HCT116 (cell line): ENCODE results near the gene FCRL1. TPM values are rescaled to one million over a fixed set of nuclear protein-coding genes. Genes with fewer than 3 reads are reported as not detected.

Source experiments
- ATAC-seq: fragments of 200-7000 bp; cut with Tn5 transposase; 2 replicates; pipeline ENCODE4 v1.9.1; 2020; ENCODE audit warnings: mild to moderate bottlenecking, moderate library complexity
- BruUV-seq: library from RNA; stranded (reverse); fragments of 400-500 nt; replicated peaks from 2 replicates; lab custom pipeline; 2021; lab: Mats Ljungman, UMichigan
- CTCF ChIA-PET: fragments of 300-600 bp; sonication (Branson Sonifier 250); formaldehyde crosslinking; loops from one replicate; lab custom pipeline; 2021; ENCODE audit warnings: antibody characterized with exemption; lab: Charles Lee
- POLR2A ChIA-PET: fragments of 300-600, 350-600 bp; sonication (Branson Sonifier 250); formaldehyde crosslinking; loops from one replicate; lab custom pipeline; 2021; ENCODE audit warnings: antibody characterized with exemption; lab: Charles Lee
- RAD21 ChIA-PET, 2 experiments: fragments of 300-600 bp; sonication (Branson Sonifier 250); formaldehyde crosslinking; loops; one replicate each; lab custom pipeline; 2023; ENCODE audit warnings: low total read pairs in 2 of 2; ENCODE audit not compliant: uncharacterized antibody in 2 of 2, unreplicated experiment in 2 of 2, low non-redundant PET in 1 of 2; lab: Charles Lee
- DNase-seq: peaks from one replicate; pipeline ENCODE4 v3.0.0-alpha.2; 2010; ENCODE audit warnings: low read depth, low spot score
- H2AFZ ChIP-seq: fragments of 200-600 bp; shearing (Covaris generic), sonication (generic); 2 replicates; pipeline ENCODE4 v1.6.1; 2017; ENCODE audit warnings: low read depth, mixed run types, mixed read lengths, antibody characterized with exemption, low read length; ENCODE audit not compliant: poor library complexity, severe bottlenecking
- H3K27ac ChIP-seq: 2 replicates; pipeline ENCODE4 v1.5.1; 2012; ENCODE audit warnings: low read depth, low read length
- H3K27me3 ChIP-seq: fragments of 200-600 bp; sonication (generic); 2 replicates; pipeline ENCODE4 v1.6.1; 2016; ENCODE audit warnings: mixed run types, low read length, mixed read lengths; ENCODE audit not compliant: insufficient read depth
- H3K36me3 ChIP-seq, 2 experiments: fragments of 200-500 bp in 1 of 2; fragments of 200-600 bp in 1 of 2; sonication (Bioruptor generic) in 1 of 2; sonication (generic) in 1 of 2; 2 replicates each; pipeline versions ENCODE4 v1.5.1 to v1.6.1; 2014 to 2016; ENCODE audit warnings: low read length in 2 of 2, inconsistent platforms in 1 of 2, mixed read lengths in 1 of 2, mixed run types in 1 of 2; ENCODE audit not compliant: insufficient read depth in 2 of 2, control insufficient read depth in 1 of 2
- H3K4me1 ChIP-seq, 2 experiments: fragments of 200-600 bp in 1 of 2; sonication (generic) in 1 of 2; 2 replicates each; pipeline versions ENCODE4 v1.5.1 to v1.6.1; 2012 to 2017; ENCODE audit warnings: low read length in 2 of 2, inconsistent platforms in 1 of 2, mild to moderate bottlenecking in 1 of 2, mixed read lengths in 1 of 2, mixed run types in 1 of 2, moderate library complexity in 1 of 2; ENCODE audit not compliant: insufficient read depth in 2 of 2, control insufficient read depth in 1 of 2
- H3K4me2 ChIP-seq: fragments of 200-600 bp; sonication (generic); 2 replicates; pipeline ENCODE4 v1.6.1; 2017; ENCODE audit warnings: mixed run types, low read length, mixed read lengths
- H3K4me3 ChIP-seq, 2 experiments: fragments of 200-600 bp in 1 of 2; sonication (generic) in 1 of 2; replicated peaks in 1 of 2; 2 replicates each; pipeline ENCODE4 v1.5.1; 2011 to 2016; ENCODE audit warnings: low read length in 2 of 2, control low read depth in 1 of 2, low read depth in 1 of 2, mild to moderate bottlenecking in 1 of 2, mixed read lengths in 1 of 2, mixed run types in 1 of 2
- H3K79me2 ChIP-seq: fragments of 200-600 bp; sonication (generic); 2 replicates; pipeline ENCODE4 v1.6.1; 2017; ENCODE audit warnings: mild to moderate bottlenecking, mixed run types, low read length, moderate library complexity, mixed read lengths; ENCODE audit not compliant: insufficient read depth
- H3K9ac ChIP-seq: fragments of 200-600 bp; sonication (generic); 2 replicates; pipeline ENCODE4 v1.6.1; 2016; ENCODE audit warnings: low read length, mixed read lengths
- H3K9me2 ChIP-seq: fragments of 200-600 bp; sonication (generic), shearing (Covaris generic); 2 replicates; pipeline ENCODE4 v1.6.1; 2017; ENCODE audit warnings: mixed run types, mild to moderate bottlenecking, moderate library complexity; ENCODE audit not compliant: insufficient read depth
- H3K9me3 ChIP-seq, 2 experiments: fragments of 200-500 bp in 1 of 2; fragments of 200-600 bp in 1 of 2; sonication (Bioruptor generic) in 1 of 2; sonication (generic) in 1 of 2; 2 replicates each; pipeline ENCODE4 v1.6.1; 2014 to 2017; ENCODE audit warnings: low read length in 2 of 2, mixed read lengths in 2 of 2, inconsistent platforms in 1 of 2, low read depth in 1 of 2, mild to moderate bottlenecking in 1 of 2, mixed run types in 1 of 2, moderate library complexity in 1 of 2; ENCODE audit not compliant: control insufficient read depth in 1 of 2, insufficient read depth in 1 of 2
- H4K20me1 ChIP-seq: fragments of 200-600 bp; sonication (generic), shearing (Covaris generic); 2 replicates; pipeline ENCODE4 v1.6.1; 2017; ENCODE audit warnings: mixed run types, mild to moderate bottlenecking, moderate library complexity; ENCODE audit not compliant: insufficient read depth
- EGR1 ChIP-seq: IDR thresholded peaks from 2 replicates; pipeline ENCODE4 v1.6.1; 2012; ENCODE audit warnings: low read depth
- RAD21 ChIP-seq: IDR thresholded peaks from 2 replicates; pipeline ENCODE4 v1.6.1; 2012; ENCODE audit warnings: low read depth, mild to moderate bottlenecking
- SIN3A ChIP-seq: IDR thresholded peaks from 2 replicates; pipeline ENCODE4 v1.6.1; 2012; ENCODE audit warnings: low read depth
- YY1 ChIP-seq: IDR thresholded peaks from 2 replicates; pipeline ENCODE4 v1.6.1; 2011; ENCODE audit warnings: low read length, low read depth, moderate library complexity, mild to moderate bottlenecking; ENCODE audit not compliant: insufficient replicate concordance; ENCODE audit errors: extremely low read depth
- ZFX ChIP-seq: fragments of 450-650 bp; IDR thresholded peaks from 2 replicates; pipeline ENCODE4 v1.6.1; 2017
- ZNF274 ChIP-seq: fragments of 200-500 bp; sonication (Bioruptor generic); IDR thresholded peaks from 2 replicates; pipeline ENCODE4 v1.6.1; 2014; ENCODE audit warnings: mild to moderate bottlenecking, low read depth, low read length, inconsistent platforms
- intact Hi-C: fragments of 100-400 bp; cut with micrococcal nuclease; formaldehyde crosslinking; loops from 2 replicates; pipeline ENCODE4 v1.10.0; 2022
- total RNA-seq: library from RNA; stranded (reverse); gene quantifications from one replicate; pipeline ENCODE4 v1.2.1, GENCODE V29; 2021; ENCODE audit not compliant: unreplicated experiment
- TF ChIP-seq, protein P1 (sequence below): IDR thresholded peaks from 2 replicates; pipeline ENCODE4 v1.6.1; 2012; ENCODE audit warnings: low read depth
- TF ChIP-seq, protein P2 (sequence below): IDR thresholded peaks from 2 replicates; pipeline ENCODE4 v1.6.1; 2011; ENCODE audit warnings: mild to moderate bottlenecking, low read length, moderate library complexity; ENCODE audit not compliant: insufficient replicate concordance; ENCODE audit errors: extremely low read depth
- TF ChIP-seq, protein P3 (sequence below): IDR thresholded peaks from 2 replicates; pipeline ENCODE4 v1.6.1; 2012

FCRL1 gene
- total RNA-seq, 1 experiment from 2014 or later = not detected

DNA sequence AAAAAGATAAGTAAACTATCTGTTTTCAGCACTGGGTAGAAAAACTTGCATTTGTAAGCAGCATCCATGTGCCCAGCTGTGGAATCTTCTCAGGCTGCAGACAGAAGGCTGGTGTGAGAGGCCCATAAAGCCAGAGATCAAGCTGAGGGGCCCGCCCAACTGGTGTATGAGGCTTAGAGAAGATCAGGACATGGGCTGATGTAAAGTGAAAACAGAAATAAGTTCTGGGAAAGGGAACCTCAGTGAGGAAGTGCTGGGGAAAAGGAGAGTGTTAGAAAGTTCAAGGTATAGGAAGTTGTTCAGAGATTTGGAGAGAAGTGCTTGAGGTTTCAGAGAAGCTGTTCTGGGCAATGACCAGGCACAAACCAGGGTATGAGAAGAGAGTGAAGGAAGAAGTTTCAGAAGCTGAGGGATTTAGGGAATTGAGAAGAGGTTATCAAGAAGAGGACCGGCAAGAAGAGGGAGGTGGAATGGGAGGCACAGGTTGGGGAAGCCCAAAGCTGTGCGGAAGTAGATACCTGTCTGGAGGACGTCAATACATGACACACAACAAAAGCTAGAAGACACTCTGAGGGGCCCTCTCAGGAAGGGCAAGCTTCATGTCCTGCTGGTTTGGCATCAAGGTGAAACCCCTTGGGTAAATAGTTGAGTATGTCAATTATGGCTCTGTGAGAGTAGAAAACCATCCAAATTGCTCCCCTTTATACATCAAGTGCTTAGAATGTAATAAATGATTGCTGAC lies 24.3 kb upstream of the FCRL1 start:
- TF ChIP-seq SIN3A = no peak
- TF ChIP-seq, protein P1, sequence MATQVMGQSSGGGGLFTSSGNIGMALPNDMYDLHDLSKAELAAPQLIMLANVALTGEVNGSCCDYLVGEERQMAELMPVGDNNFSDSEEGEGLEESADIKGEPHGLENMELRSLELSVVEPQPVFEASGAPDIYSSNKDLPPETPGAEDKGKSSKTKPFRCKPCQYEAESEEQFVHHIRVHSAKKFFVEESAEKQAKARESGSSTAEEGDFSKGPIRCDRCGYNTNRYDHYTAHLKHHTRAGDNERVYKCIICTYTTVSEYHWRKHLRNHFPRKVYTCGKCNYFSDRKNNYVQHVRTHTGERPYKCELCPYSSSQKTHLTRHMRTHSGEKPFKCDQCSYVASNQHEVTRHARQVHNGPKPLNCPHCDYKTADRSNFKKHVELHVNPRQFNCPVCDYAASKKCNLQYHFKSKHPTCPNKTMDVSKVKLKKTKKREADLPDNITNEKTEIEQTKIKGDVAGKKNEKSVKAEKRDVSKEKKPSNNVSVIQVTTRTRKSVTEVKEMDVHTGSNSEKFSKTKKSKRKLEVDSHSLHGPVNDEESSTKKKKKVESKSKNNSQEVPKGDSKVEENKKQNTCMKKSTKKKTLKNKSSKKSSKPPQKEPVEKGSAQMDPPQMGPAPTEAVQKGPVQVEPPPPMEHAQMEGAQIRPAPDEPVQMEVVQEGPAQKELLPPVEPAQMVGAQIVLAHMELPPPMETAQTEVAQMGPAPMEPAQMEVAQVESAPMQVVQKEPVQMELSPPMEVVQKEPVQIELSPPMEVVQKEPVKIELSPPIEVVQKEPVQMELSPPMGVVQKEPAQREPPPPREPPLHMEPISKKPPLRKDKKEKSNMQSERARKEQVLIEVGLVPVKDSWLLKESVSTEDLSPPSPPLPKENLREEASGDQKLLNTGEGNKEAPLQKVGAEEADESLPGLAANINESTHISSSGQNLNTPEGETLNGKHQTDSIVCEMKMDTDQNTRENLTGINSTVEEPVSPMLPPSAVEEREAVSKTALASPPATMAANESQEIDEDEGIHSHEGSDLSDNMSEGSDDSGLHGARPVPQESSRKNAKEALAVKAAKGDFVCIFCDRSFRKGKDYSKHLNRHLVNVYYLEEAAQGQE = no peak
- no peak for TF ChIP-seq YY1
- no peak for TF ChIP-seq ZFX
- TF ChIP-seq, protein P2, sequence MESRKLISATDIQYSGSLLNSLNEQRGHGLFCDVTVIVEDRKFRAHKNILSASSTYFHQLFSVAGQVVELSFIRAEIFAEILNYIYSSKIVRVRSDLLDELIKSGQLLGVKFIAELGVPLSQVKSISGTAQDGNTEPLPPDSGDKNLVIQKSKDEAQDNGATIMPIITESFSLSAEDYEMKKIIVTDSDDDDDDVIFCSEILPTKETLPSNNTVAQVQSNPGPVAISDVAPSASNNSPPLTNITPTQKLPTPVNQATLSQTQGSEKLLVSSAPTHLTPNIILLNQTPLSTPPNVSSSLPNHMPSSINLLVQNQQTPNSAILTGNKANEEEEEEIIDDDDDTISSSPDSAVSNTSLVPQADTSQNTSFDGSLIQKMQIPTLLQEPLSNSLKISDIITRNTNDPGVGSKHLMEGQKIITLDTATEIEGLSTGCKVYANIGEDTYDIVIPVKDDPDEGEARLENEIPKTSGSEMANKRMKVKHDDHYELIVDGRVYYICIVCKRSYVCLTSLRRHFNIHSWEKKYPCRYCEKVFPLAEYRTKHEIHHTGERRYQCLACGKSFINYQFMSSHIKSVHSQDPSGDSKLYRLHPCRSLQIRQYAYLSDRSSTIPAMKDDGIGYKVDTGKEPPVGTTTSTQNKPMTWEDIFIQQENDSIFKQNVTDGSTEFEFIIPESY = no peak
- TF ChIP-seq, protein P3, sequence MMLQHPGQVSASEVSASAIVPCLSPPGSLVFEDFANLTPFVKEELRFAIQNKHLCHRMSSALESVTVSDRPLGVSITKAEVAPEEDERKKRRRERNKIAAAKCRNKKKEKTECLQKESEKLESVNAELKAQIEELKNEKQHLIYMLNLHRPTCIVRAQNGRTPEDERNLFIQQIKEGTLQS = no peak
- no peak for TF ChIP-seq EGR1
- TF ChIP-seq ZNF274 = no peak
- no peak for TF ChIP-seq RAD21
- ATAC-seq (no peak), DNase-seq (no peak)
- Histone ChIP-seq H3K27me3 (peaks cover 42% of the 10 kb centered on the region), H3K4me2 (no peak overlapping the region), H3K9ac (no peak overlapping the region), H3K9me2 (no peaks in the 10 kb centered on the region), H4K20me1 (no peaks in the 10 kb centered on the region), H2AFZ (no peak overlapping the region), H3K9me3 (no peaks in the 10 kb centered on the region), H3K79me2 (no peaks in the 10 kb centered on the region), H3K27ac (no peak overlapping the region), H3K36me3 (no peaks in the 10 kb centered on the region), H3K4me1 (no peaks in the 10 kb centered on the region), H3K4me3 (no peak overlapping the region)
- ChIA-PET POLR2A (no interaction called here), RAD21 (no interaction called here), CTCF (no interaction called here)
- intact Hi-C loops = no loop called here
- BruUV-seq = no TSS peak
